Breast epithelium (tissue), 4 donors: ENCODE measurements around the gene PDZD2. TPM values are rescaled to one million over a fixed set of nuclear protein-coding genes. Genes with fewer than 3 reads are reported as not detected.

Experiments used
- DNase-seq, 2 donors: peaks; one replicate each; pipeline ENCODE4 v3.0.0-alpha.2; 2019; ENCODE audit warnings: low spot score in 2 of 2
- H3K27ac ChIP-seq, 2 donors: fragments of 200-600 bp; sonication (generic) in 1 of 2; one replicate each; pipeline ENCODE4 v1.5.1; 2016 to 2019; ENCODE audit warnings: mild to moderate bottlenecking in 1 of 2
- H3K27me3 ChIP-seq, 2 donors: fragments of 200-600 bp; sonication (generic) in 1 of 2; one replicate each; pipeline versions ENCODE4 v1.5.1 to v1.6.0; 2017 to 2019; ENCODE audit warnings: control low read depth in 1 of 2, mild to moderate bottlenecking in 1 of 2
- H3K36me3 ChIP-seq: fragments of 200-600 bp; one replicate; pipeline ENCODE4 v1.5.1; 2019
- H3K4me1 ChIP-seq, 2 donors: fragments of 200-600 bp; sonication (generic); one replicate each; pipeline ENCODE4 v1.5.1; 2016 to 2019; ENCODE audit warnings: control low read depth in 1 of 2
- H3K4me3 ChIP-seq, 3 donors: fragments of 200-600 bp; sonication (generic); 1 replicate in 2 of 3; 2 replicates in 1 of 3; pipeline ENCODE4 v1.5.1; 2016 to 2019; ENCODE audit warnings: mild to moderate bottlenecking in 3 of 3, moderate library complexity in 2 of 3
- H3K9me3 ChIP-seq, 2 donors: fragments of 200-600 bp; sonication (generic) in 1 of 2; one replicate each; pipeline ENCODE4 v1.5.1; 2016 to 2019; ENCODE audit warnings: control low read depth in 1 of 2
- POLR2A ChIP-seq: fragments of 450-650 bp; IDR thresholded peaks from one replicate; pipeline ENCODE4 v1.6.1; 2016; ENCODE audit warnings: antibody characterized with exemption, mild to moderate bottlenecking, moderate library complexity
- POLR2AphosphoS5 ChIP-seq, 3 donors: sonication (generic); formaldehyde crosslinking; IDR thresholded peaks; one replicate each; pipeline ENCODE4 v1.6.1; 2017; ENCODE audit warnings: antibody characterized with exemption in 3 of 3
- intact Hi-C: fragments of 100-400 bp; cut with DNase I; formaldehyde crosslinking; loops from one replicate; pipeline ENCODE4 v1.15.1; 2023; ENCODE audit warnings: low total_unique reads
- total RNA-seq, 3 donors: library from RNA; depleted of rRNA; stranded (reverse); fragments of >200 nt; gene quantifications; one replicate each; pipeline ENCODE4 v1.1.0, GENCODE V29; 2016
- TF ChIP-seq, protein P1 (sequence below), 3 donors: fragments of 450-650 bp; IDR thresholded peaks; one replicate each; pipeline ENCODE4 v1.5.1; 2016 to 2017; ENCODE audit warnings: antibody characterized with exemption in 3 of 3, mild to moderate bottlenecking in 3 of 3, moderate library complexity in 3 of 3

The PDZD2 gene
- total RNA-seq, 3 donors from 2014 or later: 16.8 to 23.3 (median 17.7) TPM

DNA sequence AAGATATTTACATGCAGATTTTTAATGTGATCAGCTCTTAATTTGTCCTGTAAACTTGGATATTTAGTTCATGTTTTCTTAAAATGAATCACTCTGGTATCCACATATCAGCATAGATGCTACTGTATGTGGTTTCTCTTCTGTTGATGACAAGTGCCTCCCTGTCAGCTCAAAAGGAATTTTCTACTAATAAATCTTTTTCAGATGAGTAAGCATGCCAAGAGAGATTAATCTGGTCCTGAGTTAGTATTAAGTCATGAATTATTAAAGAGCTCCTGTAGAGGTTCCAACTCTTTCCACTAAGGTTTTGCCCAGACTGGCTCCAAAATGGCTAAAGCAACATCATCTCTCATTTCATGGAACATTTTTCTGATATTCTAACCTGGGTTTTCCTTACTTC, 406.0 kb downstream of the PDZD2 start:
- intact Hi-C loops: no loop called here
- Histone ChIP-seq H3K36me3 (no peaks in the 10 kb centered on the region), H3K4me1 (no peaks in the 10 kb centered on the region), H3K9me3 (no peaks in the 10 kb centered on the region), H3K27ac (no peak overlapping the region), H3K4me3 (no peak overlapping the region), H3K27me3 (no peaks in the 10 kb centered on the region)
- no peak for DNase-seq
- TF ChIP-seq POLR2AphosphoS5 (IDR thresholded peaks at IDR 0.05) (no peak), POLR2A (no peak)
- TF ChIP-seq, protein P1, sequence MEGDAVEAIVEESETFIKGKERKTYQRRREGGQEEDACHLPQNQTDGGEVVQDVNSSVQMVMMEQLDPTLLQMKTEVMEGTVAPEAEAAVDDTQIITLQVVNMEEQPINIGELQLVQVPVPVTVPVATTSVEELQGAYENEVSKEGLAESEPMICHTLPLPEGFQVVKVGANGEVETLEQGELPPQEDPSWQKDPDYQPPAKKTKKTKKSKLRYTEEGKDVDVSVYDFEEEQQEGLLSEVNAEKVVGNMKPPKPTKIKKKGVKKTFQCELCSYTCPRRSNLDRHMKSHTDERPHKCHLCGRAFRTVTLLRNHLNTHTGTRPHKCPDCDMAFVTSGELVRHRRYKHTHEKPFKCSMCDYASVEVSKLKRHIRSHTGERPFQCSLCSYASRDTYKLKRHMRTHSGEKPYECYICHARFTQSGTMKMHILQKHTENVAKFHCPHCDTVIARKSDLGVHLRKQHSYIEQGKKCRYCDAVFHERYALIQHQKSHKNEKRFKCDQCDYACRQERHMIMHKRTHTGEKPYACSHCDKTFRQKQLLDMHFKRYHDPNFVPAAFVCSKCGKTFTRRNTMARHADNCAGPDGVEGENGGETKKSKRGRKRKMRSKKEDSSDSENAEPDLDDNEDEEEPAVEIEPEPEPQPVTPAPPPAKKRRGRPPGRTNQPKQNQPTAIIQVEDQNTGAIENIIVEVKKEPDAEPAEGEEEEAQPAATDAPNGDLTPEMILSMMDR (IDR thresholded peaks at IDR 0.05): no peak

DNA sequence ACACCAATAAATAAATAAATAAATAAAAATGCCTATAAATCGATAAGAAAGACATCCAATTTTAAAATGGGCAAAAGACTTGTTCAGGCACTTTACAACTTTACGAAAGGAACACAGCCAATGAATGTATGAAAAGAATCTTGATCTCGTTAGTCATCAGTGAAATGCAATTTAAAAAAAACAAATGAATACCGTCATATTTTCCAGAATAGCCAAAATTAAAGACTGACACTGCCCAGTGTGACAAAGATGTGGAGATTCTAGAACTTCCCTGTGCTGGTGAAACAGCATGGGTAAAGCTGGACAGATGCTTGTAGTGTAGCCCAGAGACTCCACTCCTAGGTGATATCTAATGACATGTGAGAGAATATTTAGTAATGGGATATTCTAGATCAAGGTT, 408.1 kb downstream of the PDZD2 start:
- intact Hi-C loops: no loop called here
- Histone ChIP-seq H3K36me3 (no peaks in the 10 kb centered on the region), H3K27me3 (no peaks in the 10 kb centered on the region), H3K9me3 (no peaks in the 10 kb centered on the region), H3K27ac (no peak overlapping the region), H3K4me1 (no peaks in the 10 kb centered on the region), H3K4me3 (no peak overlapping the region)
- no peak for DNase-seq
- TF ChIP-seq POLR2A: no peak
- TF ChIP-seq POLR2AphosphoS5 (IDR thresholded peaks at IDR 0.05): no peak
- TF ChIP-seq, protein P1 (IDR thresholded peaks at IDR 0.05): no peak

DNA sequence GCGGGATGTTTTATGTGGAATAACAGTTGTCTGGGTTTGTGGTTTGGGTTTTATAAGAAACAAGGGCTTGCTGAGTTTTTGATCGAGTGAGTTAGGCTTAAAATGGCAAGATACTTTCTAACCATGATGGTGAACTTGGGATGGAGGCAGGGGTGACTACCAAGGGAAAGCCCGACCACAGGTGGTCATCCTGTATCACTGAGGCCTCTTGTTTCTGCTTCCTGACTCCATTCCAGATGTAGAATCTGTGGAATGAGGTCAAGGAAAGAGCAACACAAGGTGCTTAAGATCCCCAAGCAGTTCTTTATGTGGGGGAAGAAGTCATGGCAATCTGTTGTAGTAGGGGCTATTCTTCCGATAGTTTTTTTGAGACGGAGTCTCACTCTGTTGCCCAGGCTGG, 412.9 kb downstream of the PDZD2 start:
- H3K4me1 ChIP-seq: no peaks in the 10 kb centered on the region
- intact Hi-C loops: no loop called here
- H3K36me3 ChIP-seq: no peaks in the 10 kb centered on the region
- DNase-seq: no peak
- H3K4me3 ChIP-seq: no peak overlapping the region
- H3K27ac ChIP-seq: no peak overlapping the region
- no peaks in the 10 kb centered on the region for H3K9me3 ChIP-seq
- H3K27me3 ChIP-seq: no peaks in the 10 kb centered on the region
- TF ChIP-seq, protein P1 (IDR thresholded peaks at IDR 0.05): no peak
- TF ChIP-seq POLR2AphosphoS5 (IDR thresholded peaks at IDR 0.05) (no peak), POLR2A (no peak)

DNA sequence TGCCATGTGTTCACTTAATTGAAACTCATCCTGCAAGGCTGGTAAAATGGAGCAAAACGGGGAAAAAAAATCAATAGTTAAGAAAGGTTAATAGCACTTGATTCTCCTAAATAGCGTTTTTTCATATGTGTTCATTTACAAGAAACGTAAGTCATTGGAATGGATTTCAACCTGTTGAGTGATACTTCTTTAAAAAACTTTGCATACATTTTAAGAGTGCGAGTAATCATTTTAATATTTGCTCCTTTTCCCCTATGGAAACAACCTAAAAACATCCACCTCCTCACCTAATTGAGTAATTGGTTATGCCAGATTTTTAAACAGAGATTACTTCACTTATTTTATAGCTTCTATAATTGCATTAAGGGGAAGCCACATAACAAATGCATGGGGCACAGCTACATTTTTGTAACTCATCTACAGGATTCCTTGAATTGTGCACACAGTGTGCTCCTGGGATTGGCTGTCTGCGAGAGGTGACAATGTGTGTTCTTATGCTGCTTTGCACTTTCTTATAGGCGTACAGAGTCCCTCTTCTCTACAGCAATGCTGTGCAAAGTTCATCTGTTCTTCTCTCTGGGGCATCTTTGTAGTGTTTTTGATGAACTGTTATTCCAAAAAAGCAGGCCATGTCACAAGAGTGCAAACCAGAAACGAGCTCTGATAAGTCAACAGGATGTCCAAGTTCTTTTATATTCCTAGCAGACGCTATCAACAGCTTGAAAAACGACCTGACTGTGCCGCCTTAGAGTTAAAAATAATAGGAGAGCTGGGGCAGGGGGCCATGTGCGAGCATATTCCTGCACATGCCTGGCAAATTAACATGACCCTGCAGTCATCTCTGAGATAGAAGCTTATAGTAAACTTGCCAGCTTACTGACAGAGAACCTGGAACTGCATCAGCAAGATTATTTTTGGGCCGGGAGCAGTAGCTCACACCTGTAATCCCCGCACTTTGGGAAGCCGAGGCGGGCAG, 417.2 kb downstream of the PDZD2 start:
- Histone ChIP-seq H3K27ac (no peak overlapping the region), H3K27me3 (no peaks in the 10 kb centered on the region), H3K4me1 (no peaks in the 10 kb centered on the region), H3K36me3 (no peaks in the 10 kb centered on the region), H3K4me3 (no peak overlapping the region), H3K9me3 (no peaks in the 10 kb centered on the region)
- no peak for DNase-seq
- TF ChIP-seq POLR2AphosphoS5 (IDR thresholded peaks at IDR 0.05) (no peak), POLR2A (no peak)
- TF ChIP-seq, protein P1 (IDR thresholded peaks at IDR 0.05): no peak
- intact Hi-C loops: no loop called here
